Neural progenitor cell (in vitro differentiated cells): Measurements from ENCODE around the gene CALR. TPM values are rescaled to one million over a fixed set of nuclear protein-coding genes. Genes with fewer than 3 reads are reported as not detected.

Experiments used
- DNase-seq: peaks from one replicate; pipeline ENCODE4 v3.0.0-alpha.2; 2016; ENCODE audit warnings: low spot score
- H2AFZ ChIP-seq: fragments of 200-600 bp; sonication (generic); replicated peaks from 2 replicates; pipeline ENCODE4 v1.6.1; 2016; ENCODE audit warnings: antibody characterized with exemption
- H3F3A ChIP-seq: fragments of 200-600 bp; sonication (generic); 2 replicates; pipeline ENCODE4 v1.6.1; 2016; ENCODE audit warnings: antibody characterized with exemption, low read depth
- H3K27ac ChIP-seq: fragments of 200-600 bp; sonication (generic); 2 replicates; pipeline ENCODE4 v1.5.1; 2016; ENCODE audit warnings: mild to moderate bottlenecking
- H3K27me3 ChIP-seq: fragments of 200-600 bp; sonication (generic); 2 replicates; pipeline ENCODE4 v1.6.1; 2016; ENCODE audit warnings: mild to moderate bottlenecking, moderate library complexity
- H3K36me3 ChIP-seq: fragments of 200-600 bp; sonication (generic); 2 replicates; pipeline ENCODE4 v1.5.1; 2016
- H3K4me1 ChIP-seq: fragments of 200-600 bp; sonication (generic); 2 replicates; pipeline ENCODE4 v1.6.1; 2016; ENCODE audit warnings: mixed run types
- H3K4me2 ChIP-seq: fragments of 200-600 bp; sonication (generic); 2 replicates; pipeline ENCODE4 v1.6.1; 2016
- H3K4me3 ChIP-seq: fragments of 200-600 bp; sonication (generic); 2 replicates; pipeline ENCODE4 v1.5.1; 2016
- H3K79me2 ChIP-seq: fragments of 200-600 bp; sonication (generic); 2 replicates; pipeline ENCODE4 v1.6.1; 2016; ENCODE audit warnings: low read depth
- H3K9ac ChIP-seq: fragments of 200-600 bp; sonication (generic); 2 replicates; pipeline ENCODE4 v1.6.1; 2016
- H3K9me3 ChIP-seq: fragments of 200-600 bp; sonication (generic); 2 replicates; pipeline ENCODE4 v1.5.1; 2016; ENCODE audit warnings: low read depth
- H4K20me1 ChIP-seq: fragments of 200-600 bp; sonication (generic); 2 replicates; pipeline ENCODE4 v1.6.1; 2016; ENCODE audit warnings: low read depth
- H3K27ac Mint-ChIP-seq: 3 replicates; pipeline ENCODE4 v1.8.0; 2021; ENCODE audit warnings: mixed read lengths
- H3K27me3 Mint-ChIP-seq: 2 replicates; pipeline ENCODE4 v1.8.0; 2022; ENCODE audit warnings: low read depth, mild to moderate bottlenecking, inconsistent platforms, moderate library complexity, mixed read lengths; ENCODE audit not compliant: insufficient read depth
- H3K36me3 Mint-ChIP-seq: 3 replicates; pipeline ENCODE4 v1.8.0; 2021; ENCODE audit warnings: mixed read lengths
- H3K4me1 Mint-ChIP-seq: 3 replicates; pipeline ENCODE4 v1.8.0; 2021; ENCODE audit warnings: mixed read lengths
- H3K4me3 Mint-ChIP-seq: 3 replicates; pipeline ENCODE4 v1.8.0; 2021; ENCODE audit warnings: mild to moderate bottlenecking, moderate library complexity, mixed read lengths
- H3K9me3 Mint-ChIP-seq: 3 replicates; pipeline ENCODE4 v1.8.0; 2020; ENCODE audit warnings: mixed read lengths
- CTCF ChIP-seq: fragments of 200-600 bp; sonication (generic); IDR thresholded peaks from 2 replicates; pipeline ENCODE4 v1.5.1; 2017; ENCODE audit warnings: antibody characterized with exemption, mild to moderate bottlenecking
- EZH2 ChIP-seq: fragments of 200-600 bp; sonication (generic); IDR thresholded peaks from 2 replicates; pipeline ENCODE4 v1.6.1; 2017; ENCODE audit warnings: antibody characterized with exemption, mild to moderate bottlenecking, moderate library complexity
- EZH2phosphoT487 ChIP-seq: fragments of 200-600 bp; sonication (generic); IDR thresholded peaks from 2 replicates; pipeline ENCODE4 v1.6.1; 2017; ENCODE audit warnings: antibody characterized with exemption
- total RNA-seq: library from RNA; depleted of rRNA; stranded (reverse); fragments of >200 nt; gene quantifications from 2 replicates; pipeline ENCODE4 v1.2.3, GENCODE V29; 2015; ENCODE audit warnings: low replicate concordance

The CALR gene
- total RNA-seq, 1 donor from 2014 or later = 437 TPM

- H3K36me3 Mint-ChIP-seq = no peaks in the 10 kb centered on the region
- TF ChIP-seq EZH2 (no peak), EZH2phosphoT487 (no peak), CTCF (no peak)
- H3K4me1 ChIP-seq = no peaks in the 10 kb centered on the region
Observed at GRCh38 chr19:12979974-12980373, 41.6 kb downstream of the CALR start.

GRCh38 chr19:12982648-12983047 lies 44.2 kb downstream of the CALR start:
- no peak for TF ChIP-seq EZH2
- TF ChIP-seq CTCF = no peak
- no peak for TF ChIP-seq EZH2phosphoT487
- Mint-ChIP-seq H3K27me3 (peaks cover 23% of the 10 kb centered on the region), H3K4me3 (no peak overlapping the region), H3K27ac (no peak overlapping the region), H3K9me3 (peaks cover 2% of the 10 kb centered on the region), H3K4me1 (peaks cover 13% of the 10 kb centered on the region), H3K36me3 (no peaks in the 10 kb centered on the region)
- no peaks in the 10 kb centered on the region for H3K9me3 ChIP-seq
- H3K4me3 ChIP-seq = no peak overlapping the region
- no peak overlapping the region for H3K4me2 ChIP-seq
- H3K79me2 ChIP-seq = no peaks in the 10 kb centered on the region
- H4K20me1 ChIP-seq = peaks cover 5% of the 10 kb centered on the region
- H3K27me3 ChIP-seq = peaks cover 90% of the 10 kb centered on the region
- H3K4me1 ChIP-seq = no peaks in the 10 kb centered on the region
- H2AFZ ChIP-seq = peak overlapping the region; percentile 80
- peaks cover 6% of the 10 kb centered on the region for H3F3A ChIP-seq
- no peak overlapping the region for H3K9ac ChIP-seq
- DNase-seq = no peak
- no peak overlapping the region for H3K27ac ChIP-seq
- H3K36me3 ChIP-seq = no peaks in the 10 kb centered on the region

More at GRCh38 chr19:12979974-12980373, 41.6 kb downstream of the CALR start:
- no peaks in the 10 kb centered on the region for H3K79me2 ChIP-seq
- Mint-ChIP-seq H3K4me3 (no peak overlapping the region), H3K27me3 (peaks cover 15% of the 10 kb centered on the region), H3K9me3 (no peaks in the 10 kb centered on the region), H3K27ac (no peak overlapping the region), H3K4me1 (peaks cover 4% of the 10 kb centered on the region)
- no peak overlapping the region for H3K4me3 ChIP-seq
- no peaks in the 10 kb centered on the region for H3K36me3 ChIP-seq
- peaks cover 63% of the 10 kb centered on the region for H3K27me3 ChIP-seq
- H3K27ac ChIP-seq = no peak overlapping the region
- no peak overlapping the region for H3K9ac ChIP-seq
- H4K20me1 ChIP-seq = no peaks in the 10 kb centered on the region
- no peaks in the 10 kb centered on the region for H3K9me3 ChIP-seq
- H3K4me2 ChIP-seq = no peak overlapping the region
- no peak overlapping the region for H2AFZ ChIP-seq
- H3F3A ChIP-seq = no peaks in the 10 kb centered on the region
- DNase-seq = no peak

- Histone ChIP-seq H3K4me2 (peak overlapping the region; percentile 76), H3K4me3 (peak overlapping the region; percentile 36), H3K27me3 (peaks cover 94% of the 10 kb centered on the region), H3K79me2 (no peaks in the 10 kb centered on the region), H3K36me3 (no peaks in the 10 kb centered on the region), H2AFZ (peak overlapping the region; percentile 80), H3K27ac (no peak overlapping the region), H3F3A (peaks cover 6% of the 10 kb centered on the region), H4K20me1 (peaks cover 5% of the 10 kb centered on the region), H3K9me3 (no peaks in the 10 kb centered on the region), H3K4me1 (no peaks in the 10 kb centered on the region), H3K9ac (no peak overlapping the region)
- peaks cover 2% of the 10 kb centered on the region for H3K9me3 Mint-ChIP-seq
- H3K36me3 Mint-ChIP-seq = no peaks in the 10 kb centered on the region
- H3K27ac Mint-ChIP-seq = no peak overlapping the region
- H3K4me1 Mint-ChIP-seq = peaks cover 13% of the 10 kb centered on the region
- TF ChIP-seq CTCF (no peak), EZH2phosphoT487 (peak; percentile 38), EZH2 (peak; percentile 9)
- no peak overlapping the region for H3K4me3 Mint-ChIP-seq
- H3K27me3 Mint-ChIP-seq = peaks cover 21% of the 10 kb centered on the region
- DNase-seq = no peak
Observed at GRCh38 chr19:12983091-12983490, 44.7 kb downstream of the CALR start.
